Measurements from ENCODE around the gene RIMBP3C.
"Not testable (repeated sequence)": the region's sequence is repeated elsewhere in the genome, so short reads cannot be mapped to it uniquely, and the experiment has no call there.

Gene RIMBP3C

GRCh38 chr22:21526705-21527500, 24.4 kb downstream of the RIMBP3C start:
- H3K4me1 ChIP-seq (ENCODE audit: control insufficient read depth, insufficient read depth, low read length, poor library complexity, severe bottlenecking); H3K36me3 ChIP-seq (ENCODE audit: control insufficient read depth, insufficient read depth, low read length); DNase-seq; H3K27ac ChIP-seq (ENCODE audit: insufficient read depth, low read length, poor library complexity, severe bottlenecking); H3K4me3 ChIP-seq (ENCODE audit: insufficient read depth, low read depth, low read length, poor library complexity, severe bottlenecking); H3K27me3 ChIP-seq (replicated peaks; ENCODE audit: control insufficient read depth, insufficient read depth, low read length, poor library complexity, severe bottlenecking); H3K9me3 ChIP-seq (ENCODE audit: control insufficient read depth, low read length): not testable (repeated sequence)

GRCh38 chr22:21516970-21517764, 34.1 kb downstream of the RIMBP3C start:
- H3K27ac ChIP-seq (ENCODE audit: insufficient read depth, low read length, poor library complexity, severe bottlenecking); DNase-seq; H3K9me3 ChIP-seq (ENCODE audit: control insufficient read depth, low read length); H3K36me3 ChIP-seq (ENCODE audit: control insufficient read depth, insufficient read depth, low read length); H3K4me1 ChIP-seq (ENCODE audit: control insufficient read depth, insufficient read depth, low read length, poor library complexity, severe bottlenecking); H3K27me3 ChIP-seq (replicated peaks; ENCODE audit: control insufficient read depth, insufficient read depth, low read length, poor library complexity, severe bottlenecking); H3K4me3 ChIP-seq (ENCODE audit: insufficient read depth, low read depth, low read length, poor library complexity, severe bottlenecking): not testable (repeated sequence)

GRCh38 chr22:21516522-21516921, 34.7 kb downstream of the RIMBP3C start:
- H3K36me3 ChIP-seq (ENCODE audit: control insufficient read depth, insufficient read depth, low read length); H3K9me3 ChIP-seq (ENCODE audit: control insufficient read depth, low read length); H3K27ac ChIP-seq (ENCODE audit: insufficient read depth, low read length, poor library complexity, severe bottlenecking); H3K4me1 ChIP-seq (ENCODE audit: control insufficient read depth, insufficient read depth, low read length, poor library complexity, severe bottlenecking); H3K27me3 ChIP-seq (replicated peaks; ENCODE audit: control insufficient read depth, insufficient read depth, low read length, poor library complexity, severe bottlenecking); DNase-seq; H3K4me3 ChIP-seq (ENCODE audit: insufficient read depth, low read depth, low read length, poor library complexity, severe bottlenecking): not testable (repeated sequence)

GRCh38 chr22:21515234-21515633, 36.0 kb downstream of the RIMBP3C start:
- not testable (repeated sequence) for DNase-seq; H3K9me3 ChIP-seq (ENCODE audit: control insufficient read depth, low read length); H3K27ac ChIP-seq (ENCODE audit: insufficient read depth, low read length, poor library complexity, severe bottlenecking); H3K27me3 ChIP-seq (replicated peaks; ENCODE audit: control insufficient read depth, insufficient read depth, low read length, poor library complexity, severe bottlenecking); H3K36me3 ChIP-seq (ENCODE audit: control insufficient read depth, insufficient read depth, low read length); H3K4me3 ChIP-seq (ENCODE audit: insufficient read depth, low read depth, low read length, poor library complexity, severe bottlenecking); H3K4me1 ChIP-seq (ENCODE audit: control insufficient read depth, insufficient read depth, low read length, poor library complexity, severe bottlenecking)

- not testable (repeated sequence) for H3K4me1 ChIP-seq (ENCODE audit: control insufficient read depth, insufficient read depth, low read length, poor library complexity, severe bottlenecking); H3K27ac ChIP-seq (ENCODE audit: insufficient read depth, low read length, poor library complexity, severe bottlenecking); H3K9me3 ChIP-seq (ENCODE audit: control insufficient read depth, low read length); H3K27me3 ChIP-seq (replicated peaks; ENCODE audit: control insufficient read depth, insufficient read depth, low read length, poor library complexity, severe bottlenecking); DNase-seq; H3K36me3 ChIP-seq (ENCODE audit: control insufficient read depth, insufficient read depth, low read length); H3K4me3 ChIP-seq (ENCODE audit: insufficient read depth, low read depth, low read length, poor library complexity, severe bottlenecking)
Observed at GRCh38 chr22:21514117-21514516, 37.1 kb downstream of the RIMBP3C start.

GRCh38 chr22:21512022-21512421, 39.2 kb downstream of the RIMBP3C start:
- not testable (repeated sequence) for DNase-seq; H3K36me3 ChIP-seq (ENCODE audit: control insufficient read depth, insufficient read depth, low read length); H3K9me3 ChIP-seq (ENCODE audit: control insufficient read depth, low read length); H3K4me1 ChIP-seq (ENCODE audit: control insufficient read depth, insufficient read depth, low read length, poor library complexity, severe bottlenecking); H3K27ac ChIP-seq (ENCODE audit: insufficient read depth, low read length, poor library complexity, severe bottlenecking); H3K27me3 ChIP-seq (replicated peaks; ENCODE audit: control insufficient read depth, insufficient read depth, low read length, poor library complexity, severe bottlenecking); H3K4me3 ChIP-seq (ENCODE audit: insufficient read depth, low read depth, low read length, poor library complexity, severe bottlenecking)

- H3K36me3 ChIP-seq (ENCODE audit: control insufficient read depth, insufficient read depth, low read length); H3K27me3 ChIP-seq (replicated peaks; ENCODE audit: control insufficient read depth, insufficient read depth, low read length, poor library complexity, severe bottlenecking); H3K27ac ChIP-seq (ENCODE audit: insufficient read depth, low read length, poor library complexity, severe bottlenecking); DNase-seq; H3K9me3 ChIP-seq (ENCODE audit: control insufficient read depth, low read length); H3K4me3 ChIP-seq (ENCODE audit: insufficient read depth, low read depth, low read length, poor library complexity, severe bottlenecking); H3K4me1 ChIP-seq (ENCODE audit: control insufficient read depth, insufficient read depth, low read length, poor library complexity, severe bottlenecking): not testable (repeated sequence)
Observed at GRCh38 chr22:21510397-21510796, 40.9 kb downstream of the RIMBP3C start.

- H3K4me3 ChIP-seq (ENCODE audit: insufficient read depth, low read depth, low read length, poor library complexity, severe bottlenecking); H3K27ac ChIP-seq (ENCODE audit: insufficient read depth, low read length, poor library complexity, severe bottlenecking); H3K27me3 ChIP-seq (replicated peaks; ENCODE audit: control insufficient read depth, insufficient read depth, low read length, poor library complexity, severe bottlenecking); DNase-seq; H3K4me1 ChIP-seq (ENCODE audit: control insufficient read depth, insufficient read depth, low read length, poor library complexity, severe bottlenecking); H3K36me3 ChIP-seq (ENCODE audit: control insufficient read depth, insufficient read depth, low read length); H3K9me3 ChIP-seq (ENCODE audit: control insufficient read depth, low read length): not testable (repeated sequence)
Observed at GRCh38 chr22:21499623-21500506, 51.4 kb downstream of the RIMBP3C start.

GRCh38 chr22:21498489-21498888, 52.8 kb downstream of the RIMBP3C start:
- not testable (repeated sequence) for H3K36me3 ChIP-seq (ENCODE audit: control insufficient read depth, insufficient read depth, low read length); H3K4me3 ChIP-seq (ENCODE audit: insufficient read depth, low read depth, low read length, poor library complexity, severe bottlenecking); H3K4me1 ChIP-seq (ENCODE audit: control insufficient read depth, insufficient read depth, low read length, poor library complexity, severe bottlenecking); DNase-seq; H3K9me3 ChIP-seq (ENCODE audit: control insufficient read depth, low read length); H3K27me3 ChIP-seq (replicated peaks; ENCODE audit: control insufficient read depth, insufficient read depth, low read length, poor library complexity, severe bottlenecking); H3K27ac ChIP-seq (ENCODE audit: insufficient read depth, low read length, poor library complexity, severe bottlenecking)
